ENCODE measurements around the gene ZBP1. TPM values are rescaled to one million over a fixed set of nuclear protein-coding genes. Genes with fewer than 3 reads are reported as not detected.

Gene ZBP1
- total RNA-seq, 1 donor from 2014 or later: not detected

GRCh38 chr20:57555457-57556184 lies 64.6 kb downstream of the ZBP1 start:
- H3K27ac Mint-ChIP-seq: no peak overlapping the region
- DNase-seq (ENCODE audit: low spot score in 2 of 2, unreplicated experiment in 2 of 2): no peak
- TF ChIP-seq CTCF (IDR thresholded peaks at IDR 0.05; ENCODE audit: unreplicated experiment): no peak
- H3K4me3 Mint-ChIP-seq: no peak overlapping the region
- H3K4me1 Mint-ChIP-seq: peaks cover 5% of the 10 kb centered on the region
- H3K27me3 Mint-ChIP-seq (ENCODE audit: low read depth): peaks cover 97% of the 10 kb centered on the region
- no peaks in the 10 kb centered on the region for H3K36me3 Mint-ChIP-seq
- H3K9me3 Mint-ChIP-seq: no peaks in the 10 kb centered on the region

Other genes starting within 250 kb of the ZBP1 start
- 23.8 to 25.6 TPM (median 25.3 TPM) in 3 replicates for gene RBM38, start 229.0 kb downstream of the ZBP1 start, total RNA-seq
- 0.23 to 0.33 TPM (median 0.27 TPM) in 3 replicates for gene CTCFL, start 95.3 kb downstream of the ZBP1 start, total RNA-seq
- gene PCK1, start 59.3 kb downstream of the ZBP1 start, total RNA-seq: not detected in 3 replicates
- gene PMEPA1, start 89.6 kb upstream of the ZBP1 start, total RNA-seq: 39.7 to 40.7 TPM (median 39.9 TPM) in 3 replicates

All from mesothelial cell of epicardium (in vitro differentiated cells).